OCI-LY7 (cell line): Measurements from ENCODE around the gene GPRIN3. TPM values are rescaled to one million over a fixed set of nuclear protein-coding genes. Genes with fewer than 3 reads are reported as not detected.

Source experiments
- BruUV-seq: library from RNA; stranded (reverse); fragments of 400-500 nt; replicated peaks from 2 replicates; lab custom pipeline; 2021; lab: Mats Ljungman, UMichigan
- CTCF ChIA-PET: fragments of 300-600 bp; sonication (Branson Sonifier 250); formaldehyde crosslinking; loops from one replicate; lab custom pipeline; 2022; ENCODE audit warnings: antibody characterized with exemption; ENCODE audit not compliant: unreplicated experiment; lab: Charles Lee
- POLR2A ChIA-PET: fragments of 300-600 bp; sonication (Branson Sonifier 250); formaldehyde crosslinking; loops from one replicate; lab custom pipeline; 2022; ENCODE audit warnings: antibody characterized with exemption; lab: Charles Lee
- DNase-seq: peaks from one replicate; pipeline ENCODE4 v3.0.0-alpha.2; 2015; ENCODE audit warnings: low spot score
- H2AFZ ChIP-seq: fragments of 200-600 bp; sonication (generic), shearing (Covaris generic); 2 replicates; pipeline ENCODE4 v1.6.1; 2014; ENCODE audit warnings: mild to moderate bottlenecking, antibody characterized with exemption, low read length, moderate library complexity
- H3K27ac ChIP-seq: fragments of 200-600 bp; sonication (generic); 2 replicates; pipeline ENCODE4 v1.5.1; 2014; ENCODE audit warnings: mixed run types, low read depth, mild to moderate bottlenecking, moderate library complexity, low read length, inconsistent platforms; ENCODE audit not compliant: poor library complexity, severe bottlenecking
- H3K36me3 ChIP-seq: fragments of 200-600 bp; sonication (generic); 2 replicates; pipeline ENCODE4 v1.6.1; 2014; ENCODE audit warnings: mild to moderate bottlenecking, antibody characterized with exemption, low read length, moderate library complexity, mixed read lengths; ENCODE audit not compliant: insufficient read depth
- H3K4me1 ChIP-seq: fragments of 200-600 bp; sonication (generic); 2 replicates; pipeline ENCODE4 v1.5.1; 2014; ENCODE audit warnings: mild to moderate bottlenecking, low read length; ENCODE audit not compliant: insufficient read depth, poor library complexity, severe bottlenecking
- H3K4me2 ChIP-seq: fragments of 200-600 bp; sonication (generic); 2 replicates; pipeline ENCODE4 v1.6.1; 2014; ENCODE audit warnings: mild to moderate bottlenecking, low read length
- H3K4me3 ChIP-seq: fragments of 200-600 bp; sonication (generic); 2 replicates; pipeline ENCODE4 v1.5.1; 2014; ENCODE audit warnings: mild to moderate bottlenecking, low read depth, low read length; ENCODE audit not compliant: poor library complexity, severe bottlenecking
- H3K79me2 ChIP-seq: fragments of 200-600 bp; sonication (generic); 2 replicates; pipeline ENCODE4 v1.6.1; 2016; ENCODE audit warnings: low read depth, mild to moderate bottlenecking, low read length, moderate library complexity, mixed read lengths; ENCODE audit not compliant: insufficient read depth
- H3K9me2 ChIP-seq: fragments of 200-600 bp; sonication (generic); 2 replicates; pipeline ENCODE4 v1.6.1; 2016; ENCODE audit warnings: mild to moderate bottlenecking, low read length, mixed read lengths; ENCODE audit not compliant: insufficient read depth
- H3K9me3 ChIP-seq: fragments of 200-600 bp; sonication (generic); 2 replicates; pipeline ENCODE4 v1.6.1; 2014; ENCODE audit warnings: mild to moderate bottlenecking, mixed run types, low read length, mixed read lengths
- H4K20me1 ChIP-seq: fragments of 200-600 bp; sonication (generic); 2 replicates; pipeline ENCODE4 v1.6.1; 2014; ENCODE audit warnings: mild to moderate bottlenecking, antibody characterized with exemption, low read length, moderate library complexity, mixed read lengths; ENCODE audit not compliant: insufficient read depth
- EZH2phosphoT487 ChIP-seq: fragments of 200-600 bp; sonication (generic); IDR thresholded peaks from 2 replicates; pipeline ENCODE4 v1.6.1; 2018; ENCODE audit warnings: low read depth, borderline replicate concordance, mild to moderate bottlenecking, mixed run types, antibody characterized with exemption, low read length, moderate library complexity, mixed read lengths
- intact Hi-C: fragments of 100-400 bp; cut with micrococcal nuclease; formaldehyde crosslinking; loops from one replicate; pipeline ENCODE4 v1.10.0; 2022; ENCODE audit not compliant: unreplicated experiment
- total RNA-seq, 2 experiments: library from RNA; depleted of rRNA in 1 of 2; stranded (reverse); fragments of >200 nt in 1 of 2; shearing (Covaris generic) in 1 of 2; gene quantifications; 2 replicates each; pipeline ENCODE4 v1.2.3, GENCODE V29; 2014 to 2022
- TF ChIP-seq, protein P1 (sequence below): fragments of 200-600 bp; sonication (generic); conservative IDR thresholded peaks from 2 replicates; pipeline ENCODE4 v1.5.1; 2014; ENCODE audit warnings: mild to moderate bottlenecking, antibody characterized with exemption, low read length, moderate library complexity, mixed read lengths

Gene GPRIN3
- total RNA-seq, 2 experiments from 2014 or later: 4.6 to 9.3 TPM

GRCh38 chr4:89319756-89320155 lies 12.2 kb upstream of the GPRIN3 start:
- no peak overlapping the region for H3K4me2 ChIP-seq
- peak overlapping the region; percentile 30; the same call in 1 of the 2 replicates for H2AFZ ChIP-seq
- intact Hi-C loops: no loop called here
- DNase-seq: no peak
- H3K9me3 ChIP-seq: no peaks in the 10 kb centered on the region
- CTCF ChIA-PET: no interaction called here
- TF ChIP-seq, protein P1, sequence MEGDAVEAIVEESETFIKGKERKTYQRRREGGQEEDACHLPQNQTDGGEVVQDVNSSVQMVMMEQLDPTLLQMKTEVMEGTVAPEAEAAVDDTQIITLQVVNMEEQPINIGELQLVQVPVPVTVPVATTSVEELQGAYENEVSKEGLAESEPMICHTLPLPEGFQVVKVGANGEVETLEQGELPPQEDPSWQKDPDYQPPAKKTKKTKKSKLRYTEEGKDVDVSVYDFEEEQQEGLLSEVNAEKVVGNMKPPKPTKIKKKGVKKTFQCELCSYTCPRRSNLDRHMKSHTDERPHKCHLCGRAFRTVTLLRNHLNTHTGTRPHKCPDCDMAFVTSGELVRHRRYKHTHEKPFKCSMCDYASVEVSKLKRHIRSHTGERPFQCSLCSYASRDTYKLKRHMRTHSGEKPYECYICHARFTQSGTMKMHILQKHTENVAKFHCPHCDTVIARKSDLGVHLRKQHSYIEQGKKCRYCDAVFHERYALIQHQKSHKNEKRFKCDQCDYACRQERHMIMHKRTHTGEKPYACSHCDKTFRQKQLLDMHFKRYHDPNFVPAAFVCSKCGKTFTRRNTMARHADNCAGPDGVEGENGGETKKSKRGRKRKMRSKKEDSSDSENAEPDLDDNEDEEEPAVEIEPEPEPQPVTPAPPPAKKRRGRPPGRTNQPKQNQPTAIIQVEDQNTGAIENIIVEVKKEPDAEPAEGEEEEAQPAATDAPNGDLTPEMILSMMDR: no peak
- no peak for TF ChIP-seq EZH2phosphoT487
- H3K36me3 ChIP-seq: no peaks in the 10 kb centered on the region
- H4K20me1 ChIP-seq: no peaks in the 10 kb centered on the region
- no peak overlapping the region for H3K27ac ChIP-seq
- POLR2A ChIA-PET: no interaction called here
- no peaks in the 10 kb centered on the region for H3K9me2 ChIP-seq
- no peak overlapping the region for H3K4me3 ChIP-seq
- no peaks in the 10 kb centered on the region for H3K79me2 ChIP-seq
- peaks cover 56% of the 10 kb centered on the region for H3K4me1 ChIP-seq
- BruUV-seq: no TSS peak

- BruUV-seq: no TSS peak
- H4K20me1 ChIP-seq: no peaks in the 10 kb centered on the region
- H3K9me2 ChIP-seq: no peaks in the 10 kb centered on the region
- H3K4me3 ChIP-seq: peak overlapping the region; percentile 48
- H3K79me2 ChIP-seq: no peaks in the 10 kb centered on the region
- DNase-seq: peak; percentile 68
- H2AFZ ChIP-seq: peak overlapping the region; percentile 93
- no peak for TF ChIP-seq EZH2phosphoT487
- TF ChIP-seq, protein P1: no peak
- POLR2A ChIA-PET: interaction anchor here (0.6 to 4.0 kb wide), 6 partner anchors 9 to 1043 kb away, joined by 3 to 69 read pairs (median 12); partner anchors contain the start of gene GPRIN3
- CTCF ChIA-PET: interaction anchor here (1.0 to 1.2 kb wide), 2 partner anchors 9 to 17 kb away, joined by 4 to 5 read pairs; partner anchors contain the start of gene GPRIN3
- peak overlapping the region; percentile 73 for H3K27ac ChIP-seq
- no peaks in the 10 kb centered on the region for H3K36me3 ChIP-seq
- H3K4me2 ChIP-seq: peak overlapping the region; percentile 71
- intact Hi-C loops: loop anchor here (1.0 kb wide), 1 partner anchor 23 kb away; no protein-coding TSS in a partner anchor
- H3K4me1 ChIP-seq: peaks cover 50% of the 10 kb centered on the region
- no peaks in the 10 kb centered on the region for H3K9me3 ChIP-seq
Measured at GRCh38 chr4:89316931-89317366, 9.3 kb upstream of the GPRIN3 start.

- DNase-seq: no peak
- H3K27ac ChIP-seq: peak overlapping the region; percentile 73
- BruUV-seq: no TSS peak
- peak overlapping the region; percentile 93 for H2AFZ ChIP-seq
- ChIA-PET CTCF (interaction anchor here (1.2 kb wide), 1 partner anchor 8 kb away, joined by 4 read pairs; the partner anchor contains the start of gene GPRIN3), POLR2A (interaction anchor here (0.9 to 4.0 kb wide), 4 partner anchors 17 to 90 kb away, joined by 3 to 69 read pairs (median 8); no protein-coding TSS in a partner anchor)
- no peaks in the 10 kb centered on the region for H3K9me3 ChIP-seq
- TF ChIP-seq EZH2phosphoT487: no peak
- TF ChIP-seq, protein P1: no peak
- peak overlapping the region; percentile 48 for H3K4me3 ChIP-seq
- peaks cover 50% of the 10 kb centered on the region for H3K4me1 ChIP-seq
- peak overlapping the region; percentile 71 for H3K4me2 ChIP-seq
- no peaks in the 10 kb centered on the region for H3K9me2 ChIP-seq
- H3K36me3 ChIP-seq: no peaks in the 10 kb centered on the region
- no peaks in the 10 kb centered on the region for H4K20me1 ChIP-seq
- no peaks in the 10 kb centered on the region for H3K79me2 ChIP-seq
- intact Hi-C loops: no loop called here
Measured at GRCh38 chr4:89316211-89316610, 8.6 kb upstream of the GPRIN3 start.
